Mucosa of stomach (tissue), 1 donor: ENCODE data around the gene C2orf76.

Experiments used
- H3K27me3 ChIP-seq: one replicate; pipeline ENCODE4 v1.7.0; 2013; ENCODE audit warnings: mild to moderate bottlenecking, low read length; ENCODE audit not compliant: control insufficient read depth, insufficient read depth
- H3K36me3 ChIP-seq: one replicate; pipeline ENCODE4 v1.7.0; 2013; ENCODE audit warnings: low read length; ENCODE audit not compliant: control insufficient read depth, insufficient read depth
- H3K4me1 ChIP-seq: one replicate; pipeline ENCODE4 v1.7.0; 2013; ENCODE audit warnings: mild to moderate bottlenecking, low read length; ENCODE audit not compliant: control insufficient read depth, insufficient read depth
- H3K4me3 ChIP-seq: one replicate; pipeline ENCODE4 v1.7.0; 2013; ENCODE audit warnings: low read length
- H3K9ac ChIP-seq: one replicate; pipeline ENCODE4 v1.7.0; 2013; ENCODE audit warnings: mild to moderate bottlenecking, low read length, moderate library complexity
- H3K9me3 ChIP-seq: one replicate; pipeline ENCODE4 v1.7.0; 2013; ENCODE audit warnings: mild to moderate bottlenecking, low read length, moderate library complexity; ENCODE audit not compliant: control insufficient read depth
- donor health status: Pancreatic carcinoma.

Gene C2orf76

GRCh38 chr2:119326938-119327337 is 39.7 kb downstream of the C2orf76 start:
- no peak overlapping the region for H3K9ac ChIP-seq
- H3K4me1 ChIP-seq, result peaks cover 18% of the 10 kb centered on the region
- no peaks in the 10 kb centered on the region for H3K9me3 ChIP-seq
- no peaks in the 10 kb centered on the region for H3K36me3 ChIP-seq
- H3K27me3 ChIP-seq, result no peaks in the 10 kb centered on the region
- H3K4me3 ChIP-seq, result no peak overlapping the region

GRCh38 chr2:119324685-119325270 is 41.9 kb downstream of the C2orf76 start:
- no peak overlapping the region for H3K4me3 ChIP-seq
- H3K27me3 ChIP-seq, result no peaks in the 10 kb centered on the region
- no peaks in the 10 kb centered on the region for H3K9me3 ChIP-seq
- no peaks in the 10 kb centered on the region for H3K36me3 ChIP-seq
- H3K9ac ChIP-seq, result no peak overlapping the region
- H3K4me1 ChIP-seq, result peaks cover 18% of the 10 kb centered on the region

GRCh38 chr2:119323459-119323858 is 43.2 kb downstream of the C2orf76 start:
- Histone ChIP-seq H3K9me3 (no peaks in the 10 kb centered on the region), H3K4me1 (peaks cover 18% of the 10 kb centered on the region), H3K36me3 (no peaks in the 10 kb centered on the region), H3K4me3 (no peak overlapping the region), H3K9ac (no peak overlapping the region), H3K27me3 (no peaks in the 10 kb centered on the region)

GRCh38 chr2:119319593-119319992 is 47.0 kb downstream of the C2orf76 start:
- Histone ChIP-seq H3K27me3 (no peaks in the 10 kb centered on the region), H3K9me3 (no peaks in the 10 kb centered on the region), H3K4me1 (peaks cover 35% of the 10 kb centered on the region), H3K36me3 (no peaks in the 10 kb centered on the region), H3K9ac (no peak overlapping the region), H3K4me3 (no peak overlapping the region)

DNA sequence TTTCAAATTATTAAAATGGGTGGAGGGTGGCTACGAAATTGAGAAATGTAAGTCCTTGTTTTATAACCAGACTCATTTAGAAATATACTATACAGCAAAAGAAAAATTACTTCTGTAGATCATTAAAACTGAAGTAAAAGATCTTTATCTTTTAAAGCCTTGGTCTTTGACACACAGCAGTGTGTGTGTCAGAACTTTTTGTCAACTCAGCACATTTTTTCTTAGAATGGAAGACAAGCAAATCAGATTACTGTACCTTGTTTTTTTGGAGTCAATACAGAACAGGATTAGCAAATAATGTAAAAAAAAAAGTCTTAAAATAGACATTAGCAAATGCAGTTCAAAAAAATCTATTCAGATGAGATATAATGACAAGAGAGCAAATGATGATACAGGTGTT is 49.1 kb downstream of the C2orf76 start:
- no peaks in the 10 kb centered on the region for H3K36me3 ChIP-seq
- H3K9ac ChIP-seq, result no peak overlapping the region
- no peak overlapping the region for H3K4me3 ChIP-seq
- H3K9me3 ChIP-seq, result no peaks in the 10 kb centered on the region
- H3K27me3 ChIP-seq, result no peaks in the 10 kb centered on the region
- H3K4me1 ChIP-seq, result peaks cover 26% of the 10 kb centered on the region

GRCh38 chr2:119316066-119316465 is 50.6 kb downstream of the C2orf76 start:
- no peaks in the 10 kb centered on the region for H3K9me3 ChIP-seq
- no peak overlapping the region for H3K4me3 ChIP-seq
- no peak overlapping the region for H3K9ac ChIP-seq
- no peaks in the 10 kb centered on the region for H3K27me3 ChIP-seq
- H3K4me1 ChIP-seq, result peaks cover 26% of the 10 kb centered on the region
- H3K36me3 ChIP-seq, result no peaks in the 10 kb centered on the region

DNA sequence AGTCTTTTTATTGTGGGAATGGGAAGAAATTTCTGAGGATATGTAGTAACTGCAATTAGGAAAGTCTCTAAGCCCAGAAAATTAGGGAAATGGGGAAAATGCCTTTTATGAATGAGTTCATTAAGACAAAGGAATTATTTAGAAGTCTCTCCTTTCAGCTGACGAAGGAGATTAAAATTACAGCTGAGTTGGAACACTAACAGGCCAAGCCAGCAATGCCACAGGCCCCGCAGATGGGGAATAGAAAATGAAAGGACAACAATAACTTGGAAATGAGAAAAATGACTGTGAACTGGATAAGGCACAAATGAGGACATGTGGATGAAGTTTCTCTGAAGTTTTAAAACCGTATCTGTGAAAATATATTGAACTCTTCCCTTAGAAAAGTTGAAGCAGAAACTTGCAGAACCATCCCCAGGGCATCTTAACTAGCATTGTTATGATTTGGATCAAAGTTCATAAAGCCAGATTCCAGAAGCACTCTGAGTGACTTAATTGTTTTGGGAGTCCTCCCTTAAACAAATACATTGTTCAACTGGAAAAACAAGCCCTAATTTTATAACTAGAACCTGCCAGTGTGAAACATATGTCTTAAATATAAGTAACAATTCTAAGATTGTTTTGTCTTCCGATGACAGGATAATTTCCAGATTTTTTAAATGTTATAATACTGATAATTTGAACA is 51.3 kb downstream of the C2orf76 start:
- H3K9ac ChIP-seq, result no peak overlapping the region
- H3K36me3 ChIP-seq, result no peaks in the 10 kb centered on the region
- H3K4me3 ChIP-seq, result no peak overlapping the region
- H3K27me3 ChIP-seq, result no peaks in the 10 kb centered on the region
- H3K9me3 ChIP-seq, result no peaks in the 10 kb centered on the region
- H3K4me1 ChIP-seq, result peaks cover 26% of the 10 kb centered on the region

GRCh38 chr2:119311831-119312230 is 54.8 kb downstream of the C2orf76 start:
- Histone ChIP-seq H3K27me3 (no peaks in the 10 kb centered on the region), H3K4me1 (peaks cover 26% of the 10 kb centered on the region), H3K9me3 (no peaks in the 10 kb centered on the region), H3K4me3 (no peak overlapping the region), H3K36me3 (no peaks in the 10 kb centered on the region), H3K9ac (no peak overlapping the region)

DNA sequence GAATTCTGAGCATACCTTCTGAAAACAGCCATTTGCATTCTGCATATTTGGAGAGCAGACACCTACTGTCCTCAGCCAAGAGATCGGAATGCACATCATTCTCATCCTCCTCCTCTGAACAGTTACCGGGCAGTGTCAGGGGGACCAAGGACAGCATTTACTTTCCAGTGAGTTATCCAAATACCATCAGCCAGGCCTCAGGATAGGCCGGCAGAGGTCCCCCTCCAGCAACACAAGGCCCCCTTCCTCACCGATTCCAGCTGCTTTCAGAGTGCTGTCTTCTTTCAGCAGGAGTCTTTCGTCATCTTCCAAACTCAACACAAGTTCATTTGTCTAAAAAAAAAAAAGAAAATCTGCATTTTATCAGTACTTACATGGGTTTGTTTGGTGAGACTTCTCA is 55.3 kb downstream of the C2orf76 start:
- Histone ChIP-seq H3K9me3 (no peaks in the 10 kb centered on the region), H3K4me3 (no peak overlapping the region), H3K36me3 (no peaks in the 10 kb centered on the region), H3K9ac (no peak overlapping the region), H3K4me1 (peaks cover 22% of the 10 kb centered on the region), H3K27me3 (no peaks in the 10 kb centered on the region)

DNA sequence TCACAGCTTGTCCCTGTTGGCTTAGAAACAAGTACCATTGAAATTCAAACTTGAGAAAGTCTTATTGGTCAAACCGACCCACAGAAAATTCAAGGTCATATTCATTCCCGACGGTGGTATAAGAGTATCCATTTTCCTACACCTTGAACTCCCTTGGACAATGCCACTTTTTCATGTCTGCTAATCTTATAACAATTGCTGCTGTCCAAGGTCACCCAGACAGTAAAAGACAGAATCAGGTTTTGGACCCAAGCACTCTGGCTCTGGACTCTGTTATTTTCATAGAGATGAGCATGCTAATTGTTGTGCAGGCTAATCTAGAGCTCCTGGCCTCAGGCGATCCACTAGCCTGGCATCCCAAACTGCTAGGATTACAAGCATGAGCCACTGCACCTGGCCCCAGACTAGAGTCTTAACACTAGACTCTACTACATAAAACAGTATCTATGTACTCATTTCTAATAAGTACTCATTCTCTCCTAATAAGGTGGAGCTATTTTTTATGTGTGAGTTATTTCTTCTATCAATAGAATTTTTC is 57.8 kb downstream of the C2orf76 start:
- no peak overlapping the region for H3K9ac ChIP-seq
- no peaks in the 10 kb centered on the region for H3K27me3 ChIP-seq
- peaks cover 11% of the 10 kb centered on the region for H3K4me1 ChIP-seq
- H3K4me3 ChIP-seq, result no peak overlapping the region
- H3K9me3 ChIP-seq, result no peaks in the 10 kb centered on the region
- no peaks in the 10 kb centered on the region for H3K36me3 ChIP-seq

DNA sequence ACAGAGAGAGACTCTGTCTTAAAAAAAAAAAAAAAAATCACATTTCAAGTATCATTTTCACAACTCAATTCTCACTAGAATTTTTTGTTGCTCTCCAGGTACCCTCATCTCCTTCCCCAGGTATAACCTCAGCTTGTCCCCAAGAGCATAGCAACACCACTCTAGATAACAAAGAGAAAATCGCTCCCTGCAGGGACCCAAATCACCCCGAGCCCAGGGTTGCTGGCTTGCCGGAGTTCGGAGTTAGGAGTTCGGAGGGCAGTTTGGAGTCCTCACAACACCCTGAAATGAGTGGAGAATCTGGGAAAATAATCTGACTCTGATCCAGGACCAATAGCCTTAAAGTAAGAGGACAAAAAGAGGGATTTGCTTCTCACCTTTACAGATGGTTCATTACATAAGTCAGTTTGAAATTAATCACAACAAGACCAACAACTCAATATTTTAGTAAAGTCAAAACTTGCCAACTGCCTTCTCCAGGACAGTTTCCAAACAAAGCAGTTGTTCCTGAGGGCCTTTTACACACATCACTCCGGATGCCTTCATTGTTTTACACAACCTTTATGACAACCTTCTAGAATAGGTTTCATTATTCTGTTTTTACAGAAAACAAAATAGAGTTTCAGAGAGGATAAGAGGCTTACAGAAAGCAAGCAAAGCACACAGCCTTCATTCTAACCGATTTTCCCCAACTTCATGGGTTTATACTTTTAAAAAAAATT is 59.1 kb downstream of the C2orf76 start:
- Histone ChIP-seq H3K9me3 (no peaks in the 10 kb centered on the region), H3K9ac (no peak overlapping the region), H3K4me3 (no peak overlapping the region)

DNA sequence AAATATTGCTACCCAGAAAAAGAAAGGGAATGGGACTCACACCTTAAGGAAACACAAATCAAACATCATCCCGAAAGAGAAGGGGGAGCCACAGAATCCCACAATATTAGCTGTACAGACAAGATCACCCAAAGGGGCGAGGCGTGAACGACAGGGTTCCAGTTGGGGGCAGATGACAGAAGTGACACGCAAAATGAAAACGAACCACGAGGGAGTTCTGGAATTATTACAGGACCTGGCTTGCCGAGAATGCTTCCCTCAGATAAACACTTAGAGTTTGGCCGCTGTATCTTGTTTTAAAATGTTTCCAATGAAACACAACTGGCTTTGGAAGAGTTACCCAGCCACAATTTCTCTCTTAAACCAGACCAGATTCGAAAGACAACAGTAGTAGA is 60.4 kb downstream of the C2orf76 start:
- H3K36me3 ChIP-seq, result no peaks in the 10 kb centered on the region
- H3K9me3 ChIP-seq, result no peaks in the 10 kb centered on the region
- peaks cover 4% of the 10 kb centered on the region for H3K4me1 ChIP-seq
- H3K27me3 ChIP-seq, result no peaks in the 10 kb centered on the region
- no peak overlapping the region for H3K9ac ChIP-seq
- H3K4me3 ChIP-seq, result no peak overlapping the region

More for the DNA sequence above, 59.1 kb downstream of the C2orf76 start:
- H3K4me1 ChIP-seq, result peaks cover 4% of the 10 kb centered on the region
- no peaks in the 10 kb centered on the region for H3K36me3 ChIP-seq
- no peaks in the 10 kb centered on the region for H3K27me3 ChIP-seq
